D721Med (cell line): ENCODE data around the gene SOX18.

Source experiments
- DNase-seq: peaks from one replicate; pipeline ENCODE4 v3.0.0; 2011; ENCODE audit warnings: low spot score; ENCODE audit not compliant: insufficient read length
- FAIRE-seq: peaks from 2 replicates; lab custom pipeline; 2011; peaks lifted over from hg19 to GRCh38; lab: Jason Lieb, UNC
- TF ChIP-seq, protein P1 (sequence below): IDR thresholded peaks from 2 replicates; pipeline ENCODE4 v1.5.1; 2012; ENCODE audit warnings: mild to moderate bottlenecking, control low read depth; ENCODE audit not compliant: insufficient read depth; ENCODE audit errors: missing control alignments

SOX18 gene

DNA sequence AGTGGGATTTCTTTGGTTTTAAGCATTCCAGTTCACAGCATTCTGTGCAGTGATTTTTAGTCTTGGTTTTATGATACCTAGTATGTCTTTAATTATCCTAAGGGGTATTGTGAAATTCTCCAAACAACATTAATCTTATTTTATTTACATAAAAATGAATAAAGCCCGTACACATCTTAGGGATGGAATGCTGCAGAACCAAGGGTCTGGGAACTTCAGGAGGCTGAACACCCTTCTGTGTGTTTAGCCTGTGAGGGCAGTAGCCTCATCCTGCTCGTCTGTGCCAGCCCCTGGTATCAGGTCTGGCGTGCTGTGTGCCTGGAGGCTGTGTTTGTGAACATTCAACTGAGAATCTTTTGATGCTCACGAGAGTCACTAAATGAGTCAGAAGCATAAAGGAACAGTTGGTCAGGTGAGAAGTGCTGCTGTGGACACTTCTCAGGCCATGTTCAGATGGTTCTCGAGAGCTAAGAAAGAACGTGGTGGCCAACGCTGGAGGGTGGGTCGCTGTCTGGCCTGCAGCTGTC lies 38.7 kb downstream of the SOX18 start:
- TF ChIP-seq, protein P1, sequence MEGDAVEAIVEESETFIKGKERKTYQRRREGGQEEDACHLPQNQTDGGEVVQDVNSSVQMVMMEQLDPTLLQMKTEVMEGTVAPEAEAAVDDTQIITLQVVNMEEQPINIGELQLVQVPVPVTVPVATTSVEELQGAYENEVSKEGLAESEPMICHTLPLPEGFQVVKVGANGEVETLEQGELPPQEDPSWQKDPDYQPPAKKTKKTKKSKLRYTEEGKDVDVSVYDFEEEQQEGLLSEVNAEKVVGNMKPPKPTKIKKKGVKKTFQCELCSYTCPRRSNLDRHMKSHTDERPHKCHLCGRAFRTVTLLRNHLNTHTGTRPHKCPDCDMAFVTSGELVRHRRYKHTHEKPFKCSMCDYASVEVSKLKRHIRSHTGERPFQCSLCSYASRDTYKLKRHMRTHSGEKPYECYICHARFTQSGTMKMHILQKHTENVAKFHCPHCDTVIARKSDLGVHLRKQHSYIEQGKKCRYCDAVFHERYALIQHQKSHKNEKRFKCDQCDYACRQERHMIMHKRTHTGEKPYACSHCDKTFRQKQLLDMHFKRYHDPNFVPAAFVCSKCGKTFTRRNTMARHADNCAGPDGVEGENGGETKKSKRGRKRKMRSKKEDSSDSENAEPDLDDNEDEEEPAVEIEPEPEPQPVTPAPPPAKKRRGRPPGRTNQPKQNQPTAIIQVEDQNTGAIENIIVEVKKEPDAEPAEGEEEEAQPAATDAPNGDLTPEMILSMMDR, result no peak
- DNase-seq, result no peak
- no peak for FAIRE-seq

DNA sequence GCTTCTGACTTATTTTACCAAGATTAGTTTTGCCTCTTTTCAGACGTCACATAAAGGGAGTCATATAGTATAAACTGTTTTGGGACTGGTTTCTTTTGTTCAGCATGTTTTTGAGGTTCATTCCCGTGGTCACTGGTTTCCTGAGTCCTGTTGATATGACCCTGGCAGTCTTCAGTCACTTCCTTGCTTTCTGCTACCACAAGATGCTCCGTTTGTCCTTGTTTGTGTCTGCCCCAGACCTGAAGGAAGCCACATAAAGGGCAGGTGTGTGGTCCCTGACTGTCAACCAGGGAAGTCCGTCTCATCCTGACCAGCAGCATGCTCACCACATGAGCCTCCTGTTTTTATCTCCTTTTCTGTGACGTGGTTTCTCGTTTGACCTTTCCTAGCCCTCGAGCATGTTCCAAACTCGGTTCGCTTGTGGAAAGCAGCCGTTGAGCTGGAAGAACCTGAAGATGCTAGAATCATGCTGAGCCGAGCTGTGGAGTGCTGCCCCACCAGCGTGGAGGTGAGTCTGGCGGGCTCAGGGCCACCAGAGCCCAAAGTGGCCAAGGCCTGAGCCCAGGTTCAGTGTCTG lies 39.5 kb downstream of the SOX18 start:
- DNase-seq (no peak), FAIRE-seq (no peak)
- TF ChIP-seq, protein P1, result no peak

DNA sequence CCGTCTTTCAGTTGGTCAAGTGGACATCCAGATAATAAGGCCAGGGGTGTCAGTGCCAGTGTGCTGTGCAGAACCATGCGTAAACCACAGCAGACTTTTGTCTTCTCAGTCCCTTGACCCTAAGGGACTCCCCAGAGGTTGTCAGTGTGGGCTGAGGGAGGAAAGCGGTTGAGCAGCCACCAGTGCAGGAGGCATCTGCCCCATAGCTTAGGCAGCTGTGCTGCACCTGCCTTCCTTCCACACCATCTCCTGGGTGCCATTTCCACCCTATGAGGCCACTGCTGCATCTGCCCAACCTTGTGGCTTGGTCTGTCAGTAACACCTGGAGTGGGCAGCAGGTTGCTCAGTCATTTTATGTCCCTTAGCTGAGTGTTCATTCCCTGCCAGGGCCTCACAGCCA lies 42.5 kb downstream of the SOX18 start:
- FAIRE-seq (no peak), DNase-seq (no peak)
- TF ChIP-seq, protein P1, result no peak

DNA sequence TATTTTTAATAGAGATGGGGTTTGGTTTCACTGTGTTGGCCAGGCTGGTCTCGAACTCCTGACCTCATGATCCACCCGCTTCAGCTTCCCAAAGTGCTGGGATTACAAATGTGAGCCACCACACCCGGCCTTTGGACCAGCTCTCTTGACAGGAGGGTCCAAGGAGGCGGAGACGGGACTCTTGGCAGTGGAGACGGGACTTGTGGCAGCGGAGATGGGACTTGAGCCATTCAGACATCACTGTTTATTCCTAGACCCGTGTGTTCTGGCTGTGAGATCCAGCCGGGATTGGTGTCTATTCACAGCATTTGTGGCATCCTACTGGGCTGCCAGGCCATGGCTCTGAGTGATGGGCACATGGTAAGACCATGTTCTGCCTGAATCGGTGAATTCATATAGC lies 42.9 kb downstream of the SOX18 start:
- TF ChIP-seq, protein P1, result no peak
- DNase-seq, result no peak
- FAIRE-seq, result no peak

DNA sequence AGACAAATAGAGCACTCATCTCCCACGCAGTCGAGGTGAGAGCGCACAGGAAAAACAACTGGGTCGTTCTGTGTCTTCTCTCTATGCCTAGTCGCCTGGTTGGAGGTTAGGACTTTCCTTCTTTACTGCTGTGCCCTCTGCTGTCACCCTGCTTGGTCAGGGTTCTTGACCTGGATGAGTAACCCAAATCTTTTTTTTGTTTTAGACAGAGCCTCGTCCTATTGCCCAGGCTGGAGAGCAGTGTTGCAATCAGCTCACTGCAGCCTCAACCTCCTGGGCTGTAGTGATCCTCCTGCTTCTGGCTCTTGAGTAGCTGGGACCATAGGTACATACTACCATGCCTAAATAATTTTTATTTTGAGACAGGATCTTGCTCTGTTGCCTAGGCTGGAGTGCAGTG lies 44.0 kb downstream of the SOX18 start:
- DNase-seq (no peak), FAIRE-seq (no peak)
- TF ChIP-seq, protein P1, result no peak

DNA sequence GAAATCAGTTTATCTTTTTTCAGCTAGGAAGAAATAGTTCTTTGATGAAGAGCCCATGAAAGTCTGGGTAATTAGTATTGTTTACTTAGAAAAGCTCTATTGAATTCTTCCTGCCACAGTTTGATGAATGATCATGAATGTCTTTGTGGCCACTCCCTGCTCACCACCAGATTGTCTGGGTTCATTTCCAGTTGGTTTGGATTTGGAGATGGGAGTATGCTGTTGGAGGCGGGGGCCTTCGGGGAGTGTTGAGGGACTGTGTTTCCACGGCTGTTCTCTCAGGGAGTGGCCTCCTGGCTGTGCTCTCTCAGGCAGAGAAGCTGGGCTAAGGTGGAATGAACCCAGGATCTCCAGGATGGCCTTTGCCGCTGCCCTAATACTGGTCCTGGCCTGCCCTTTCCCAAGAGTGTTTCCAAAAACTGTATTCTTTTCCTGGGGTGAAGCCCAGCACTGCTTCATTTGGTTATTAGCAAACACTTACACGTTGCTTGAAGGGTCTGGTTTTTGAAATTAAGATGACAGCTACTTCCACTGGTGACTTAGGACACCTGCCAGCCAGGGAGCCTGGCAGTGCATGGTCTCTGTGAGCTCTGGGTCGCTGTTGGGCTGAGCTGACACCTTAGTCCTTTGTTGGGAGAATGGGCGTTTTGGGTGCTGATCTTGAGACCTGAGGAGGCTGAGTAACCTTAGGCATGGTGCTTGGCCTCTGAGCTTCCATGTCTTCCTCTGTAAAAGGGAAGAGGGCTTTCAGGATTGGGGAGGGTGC lies 45.3 kb downstream of the SOX18 start:
- no peak for DNase-seq
- no peak for FAIRE-seq
- TF ChIP-seq, protein P1, result no peak

DNA sequence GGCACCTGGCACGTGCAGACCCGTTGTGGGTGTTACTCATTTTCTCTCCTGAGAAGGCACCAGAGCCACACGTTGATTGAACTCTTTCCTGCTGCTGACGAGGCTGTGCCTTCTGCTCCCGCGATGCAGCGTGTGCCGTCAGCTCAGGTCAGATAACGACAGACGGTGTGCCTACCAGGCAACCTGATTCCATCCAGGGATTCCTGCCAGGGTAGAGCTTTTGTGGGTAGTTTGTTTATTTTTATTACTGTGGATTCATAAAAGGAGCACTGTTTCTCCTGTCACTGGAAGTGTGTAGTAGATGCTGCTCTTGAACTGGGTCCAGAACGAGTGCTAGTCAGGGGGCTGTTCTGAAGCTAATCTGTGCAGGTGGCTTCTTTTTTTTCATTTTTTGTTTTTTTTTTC lies 47.8 kb downstream of the SOX18 start:
- FAIRE-seq (no peak), DNase-seq (no peak)
- TF ChIP-seq, protein P1, result no peak
